Skeletal muscle tissue (tissue), 4 donors: Measurements from ENCODE around the gene NPIPA1. TPM values are rescaled to one million over a fixed set of nuclear protein-coding genes. Genes with fewer than 3 reads are reported as not detected.
A peak's percentile ranks its signal among the peaks of the same experiment; 100 is the strongest.
"Not testable (repeated sequence)": the region's sequence is repeated elsewhere in the genome, so short reads cannot be mapped to it uniquely, and the experiment has no call there.

Experiments used
- H3K27ac ChIP-seq: one replicate; pipeline ENCODE4 v1.7.0; 2013; ENCODE audit warnings: mild to moderate bottlenecking, low read depth, low read length, inconsistent platforms
- H3K27me3 ChIP-seq, 3 donors: one replicate each; pipeline ENCODE4 v1.7.0; 2013; ENCODE audit warnings: low read length in 3 of 3; ENCODE audit not compliant: control insufficient read depth in 3 of 3, insufficient read depth in 3 of 3
- H3K36me3 ChIP-seq, 3 donors: one replicate each; pipeline ENCODE4 v1.7.0; 2013; ENCODE audit warnings: low read length in 3 of 3; ENCODE audit not compliant: control insufficient read depth in 3 of 3, insufficient read depth in 3 of 3
- H3K4me1 ChIP-seq, 3 donors: one replicate each; pipeline ENCODE4 v1.7.0; 2013; ENCODE audit warnings: low read length in 3 of 3, mild to moderate bottlenecking in 3 of 3; ENCODE audit not compliant: control insufficient read depth in 3 of 3, insufficient read depth in 3 of 3
- H3K4me3 ChIP-seq, 3 donors: one replicate each; pipeline ENCODE4 v1.7.0; 2013; ENCODE audit warnings: low read length in 3 of 3
- H3K9ac ChIP-seq, 3 donors: one replicate each; pipeline ENCODE4 v1.7.0; 2013; ENCODE audit warnings: low read length in 3 of 3, mild to moderate bottlenecking in 3 of 3, moderate library complexity in 2 of 3, low read depth in 1 of 3
- H3K9me3 ChIP-seq, 3 donors: one replicate each; pipeline ENCODE4 v1.7.0; 2013; ENCODE audit warnings: low read length in 3 of 3; ENCODE audit not compliant: control insufficient read depth in 3 of 3
- total RNA-seq: library from RNA; depleted of rRNA; stranded (reverse); fragments of >200 nt; gene quantifications from one replicate; pipeline ENCODE4 v1.2.3, GENCODE V29; 2014
- donor health status: Osteomylitis.

The NPIPA1 gene
- total RNA-seq, 1 donor from 2014 or later = 35.5 TPM

DNA sequence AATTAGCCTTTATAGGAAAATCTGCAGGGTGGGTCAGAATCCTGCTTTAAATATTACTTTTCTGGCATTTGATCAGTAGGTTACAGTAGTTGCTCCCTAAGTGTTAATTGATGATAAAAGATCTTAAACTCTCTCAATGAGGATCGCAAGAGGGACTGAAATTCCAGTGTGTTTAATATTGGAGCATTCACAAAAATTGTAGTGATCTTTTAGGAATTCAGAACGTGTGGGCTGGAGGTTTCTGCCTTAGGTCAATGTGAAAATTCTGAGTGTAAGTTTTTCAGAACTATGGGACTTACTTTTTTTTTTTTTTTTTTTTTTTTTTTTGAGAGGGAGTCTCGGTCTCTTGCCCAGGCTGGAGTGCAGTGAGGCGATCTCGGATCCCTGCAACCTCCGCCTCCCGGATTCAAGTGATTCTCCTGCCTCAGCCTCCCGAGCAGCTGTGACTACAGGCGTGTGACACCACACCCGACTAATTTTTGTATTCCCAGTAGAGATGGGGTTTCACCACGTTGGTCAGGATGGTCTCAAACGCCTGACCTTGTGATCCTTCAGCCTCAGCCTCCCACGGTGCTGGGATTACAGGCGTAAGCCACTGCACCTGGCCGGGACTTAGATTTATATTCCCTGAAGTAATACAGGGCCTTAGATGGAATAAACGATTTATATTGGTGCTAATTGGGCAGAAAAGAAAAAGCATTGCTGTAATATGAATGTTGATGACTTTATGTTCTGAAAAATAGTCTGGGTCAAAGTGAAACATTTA is 39.9 kb downstream of the NPIPA1 start:
- not testable (repeated sequence) for H3K9ac ChIP-seq, H3K36me3 ChIP-seq, H3K27ac ChIP-seq, H3K27me3 ChIP-seq, H3K4me3 ChIP-seq, H3K4me1 ChIP-seq, H3K9me3 ChIP-seq

GRCh38 chr16:14978281-14978680 is 41.0 kb downstream of the NPIPA1 start:
- not testable (repeated sequence) for H3K36me3 ChIP-seq, H3K4me3 ChIP-seq

GRCh38 chr16:14978908-14979307 is 41.7 kb downstream of the NPIPA1 start:
- not testable (repeated sequence) for H3K4me3 ChIP-seq, H3K9ac ChIP-seq, H3K36me3 ChIP-seq, H3K27me3 ChIP-seq, H3K4me1 ChIP-seq, H3K27ac ChIP-seq, H3K9me3 ChIP-seq

More at GRCh38 chr16:14978281-14978680, 41.0 kb downstream of the NPIPA1 start:
- H3K4me1 ChIP-seq, H3K27ac ChIP-seq, H3K9me3 ChIP-seq, H3K27me3 ChIP-seq, H3K9ac ChIP-seq: not testable (repeated sequence)

DNA sequence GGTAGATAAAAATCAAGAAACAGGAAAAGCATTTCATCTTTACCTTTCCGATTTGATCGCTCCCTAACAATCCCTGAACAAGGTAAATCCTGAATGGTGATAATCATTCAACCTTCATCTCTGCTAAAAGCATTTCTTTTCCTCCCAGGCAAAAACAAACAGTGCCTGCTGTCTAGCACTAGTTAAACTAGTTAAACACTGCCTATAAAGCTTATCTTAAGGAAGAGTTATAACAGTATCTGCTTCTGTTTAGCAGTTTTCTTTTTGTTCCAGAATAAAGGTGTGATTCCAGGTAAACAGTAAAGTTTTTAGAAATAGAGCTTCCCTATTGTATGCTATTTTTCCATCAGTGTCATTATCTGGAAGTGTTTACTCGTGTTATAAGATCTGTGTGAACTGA is 44.0 kb downstream of the NPIPA1 start:
- not testable (repeated sequence) for H3K4me1 ChIP-seq, H3K9me3 ChIP-seq, H3K4me3 ChIP-seq, H3K9ac ChIP-seq, H3K36me3 ChIP-seq, H3K27me3 ChIP-seq, H3K27ac ChIP-seq

- not testable (repeated sequence) for H3K27me3 ChIP-seq, H3K36me3 ChIP-seq, H3K4me3 ChIP-seq, H3K27ac ChIP-seq, H3K9me3 ChIP-seq, H3K9ac ChIP-seq, H3K4me1 ChIP-seq
Measured at GRCh38 chr16:14982521-14982920, 45.3 kb downstream of the NPIPA1 start.

DNA sequence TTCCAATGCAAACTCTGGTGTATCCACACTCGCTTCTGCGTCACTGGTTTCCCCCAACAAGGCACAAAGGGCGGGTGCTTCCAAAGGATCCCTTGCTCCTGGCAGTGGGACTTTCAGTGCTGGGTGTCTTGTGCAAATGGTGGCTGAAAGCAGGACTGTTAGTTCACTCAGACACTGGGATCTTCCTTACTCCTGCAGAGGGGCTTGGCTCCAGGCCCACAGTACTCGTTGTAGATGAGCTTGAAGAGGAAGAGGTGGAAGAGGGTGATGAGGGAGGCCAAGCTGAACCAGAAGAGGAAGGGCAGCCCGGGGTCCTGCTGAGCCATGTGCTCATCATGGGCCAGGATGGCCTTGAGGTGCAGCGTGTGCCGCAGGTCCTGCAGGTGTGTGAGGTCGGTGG is 50.8 kb downstream of the NPIPA1 start:
- H3K36me3 ChIP-seq, H3K4me1 ChIP-seq, H3K27me3 ChIP-seq, H3K4me3 ChIP-seq, H3K9me3 ChIP-seq, H3K27ac ChIP-seq, H3K9ac ChIP-seq: not testable (repeated sequence)

GRCh38 chr16:14988661-14989191 is 51.5 kb downstream of the NPIPA1 start:
- not testable (repeated sequence) for H3K4me3 ChIP-seq, H3K9ac ChIP-seq, H3K4me1 ChIP-seq, H3K36me3 ChIP-seq, H3K27me3 ChIP-seq, H3K9me3 ChIP-seq, H3K27ac ChIP-seq

GRCh38 chr16:14989291-14990281 is 52.3 kb downstream of the NPIPA1 start:
- peak overlapping the region in 1 of 3 donors; percentile 60 for H3K4me3 ChIP-seq
- not testable (repeated sequence) for H3K9me3 ChIP-seq, H3K27ac ChIP-seq, H3K4me1 ChIP-seq, H3K36me3 ChIP-seq, H3K27me3 ChIP-seq
- H3K9ac ChIP-seq = peak overlapping the region in 1 of 3 donors; percentile 76

DNA sequence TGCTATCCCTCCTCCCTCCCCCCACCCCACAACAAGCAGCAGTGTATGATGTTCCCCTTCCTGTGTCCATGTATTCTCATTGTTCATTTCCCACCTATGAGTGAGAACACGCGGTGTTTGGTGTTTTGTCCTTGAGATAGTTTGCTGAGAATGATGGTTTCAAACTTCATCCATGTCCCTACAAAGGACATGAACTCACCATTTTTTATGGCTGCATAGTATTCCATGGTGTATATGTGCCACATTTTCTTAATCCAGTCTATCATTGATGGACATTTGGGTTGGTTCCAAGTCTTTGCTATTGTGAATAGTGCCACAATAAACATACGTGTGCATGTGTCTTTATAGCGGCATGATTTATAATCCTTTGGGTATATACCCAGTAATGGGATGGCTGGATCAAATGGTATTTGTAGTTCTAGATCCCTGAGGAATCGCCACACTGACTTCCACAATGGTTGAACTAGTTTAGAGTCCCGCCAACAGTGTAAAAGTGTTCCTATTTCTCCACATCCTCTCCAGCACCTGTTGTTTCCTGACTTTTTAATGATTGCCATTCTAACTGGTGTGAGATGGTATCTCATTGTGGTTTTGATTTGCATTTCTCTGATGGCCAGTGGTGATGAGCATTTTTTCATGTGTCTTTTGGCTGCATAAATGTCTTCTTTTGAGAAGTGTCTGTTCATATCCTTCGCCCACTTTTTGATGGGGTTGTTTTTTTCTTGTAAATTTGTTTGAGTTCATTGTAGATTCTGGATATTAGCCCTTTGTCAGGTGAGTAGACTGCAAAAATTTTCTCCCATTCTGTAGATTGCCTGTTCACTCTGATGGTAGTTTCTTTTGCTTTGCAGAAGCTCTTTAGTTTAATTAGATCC is 56.3 kb downstream of the NPIPA1 start:
- not testable (repeated sequence) for H3K9me3 ChIP-seq, H3K27me3 ChIP-seq, H3K4me1 ChIP-seq, H3K4me3 ChIP-seq, H3K9ac ChIP-seq, H3K36me3 ChIP-seq, H3K27ac ChIP-seq
